Measurements from ENCODE around the gene PHEX.

Gene PHEX

DNA sequence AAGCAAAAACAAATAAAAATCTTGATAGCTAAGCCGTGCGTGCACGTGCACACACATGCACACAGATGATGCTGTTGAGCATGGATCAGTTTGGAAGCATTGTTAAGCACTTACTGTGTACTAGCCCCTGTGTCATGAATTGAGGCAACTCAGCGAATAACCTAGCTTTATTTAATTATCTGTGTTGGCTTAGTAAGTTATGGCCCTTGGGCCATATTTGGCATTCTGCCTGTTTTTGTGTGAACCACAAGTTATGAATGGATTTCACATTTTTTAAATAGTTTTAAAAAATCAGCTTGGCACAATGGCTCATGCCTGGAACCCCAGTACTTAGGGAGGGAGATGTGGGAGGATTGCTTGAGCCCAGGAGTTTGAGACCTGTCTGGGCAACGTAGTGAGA is 126.9 kb downstream of the PHEX start:
- DNase-seq, result no peak

DNA sequence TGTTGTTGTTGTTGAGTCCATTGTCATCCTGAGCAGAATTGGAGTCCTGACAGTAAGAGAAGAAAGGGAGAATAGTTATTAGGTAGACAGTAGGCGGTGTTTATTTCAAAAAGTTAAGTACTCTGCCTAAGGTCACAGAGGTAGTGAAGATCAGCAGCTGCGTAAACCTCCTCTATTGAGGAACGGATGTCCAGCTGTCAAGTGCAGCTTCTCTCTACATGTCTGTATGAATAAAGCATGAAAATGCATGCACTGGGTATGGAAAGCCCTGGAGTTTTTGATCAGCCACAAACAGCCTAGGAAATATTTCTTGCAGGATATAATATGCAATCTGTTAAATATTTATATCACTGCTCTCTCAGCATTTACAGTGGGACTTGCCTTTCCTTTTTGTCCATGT is 131.2 kb downstream of the PHEX start:
- no peak for DNase-seq

DNA sequence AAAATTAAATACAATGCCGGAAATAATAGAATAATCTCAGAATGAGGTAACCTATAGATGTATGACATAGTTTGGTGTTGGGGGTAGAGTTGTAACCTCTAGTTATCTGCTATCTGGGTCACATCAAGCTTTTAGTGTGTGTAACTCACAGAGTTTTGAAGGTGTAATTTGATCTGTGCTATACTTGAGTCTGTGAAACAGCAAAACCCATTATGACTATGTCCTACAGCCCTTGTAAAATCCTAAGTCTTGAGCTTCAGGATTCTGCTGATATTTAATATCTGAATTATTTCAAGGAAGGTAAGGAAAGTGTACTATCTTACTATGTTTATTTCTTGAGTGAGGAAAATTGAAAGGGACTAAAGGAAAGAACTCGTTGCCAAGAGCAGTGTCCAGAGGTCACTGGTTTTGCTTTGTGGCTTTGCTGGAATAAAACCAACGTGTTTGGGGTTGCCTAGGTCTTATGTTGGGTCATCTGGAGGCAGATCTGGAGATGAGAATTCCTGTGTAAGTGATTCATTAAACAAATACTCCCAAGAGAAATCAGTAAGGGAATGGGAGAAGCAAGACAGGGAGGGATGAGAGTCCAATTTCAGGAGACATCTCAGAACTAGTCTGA is 132.8 kb downstream of the PHEX start:
- DNase-seq, result no peak

GRCh38 chrX:22165732-22166457 is 133.8 kb downstream of the PHEX start:
- DNase-seq, result no peak

DNA sequence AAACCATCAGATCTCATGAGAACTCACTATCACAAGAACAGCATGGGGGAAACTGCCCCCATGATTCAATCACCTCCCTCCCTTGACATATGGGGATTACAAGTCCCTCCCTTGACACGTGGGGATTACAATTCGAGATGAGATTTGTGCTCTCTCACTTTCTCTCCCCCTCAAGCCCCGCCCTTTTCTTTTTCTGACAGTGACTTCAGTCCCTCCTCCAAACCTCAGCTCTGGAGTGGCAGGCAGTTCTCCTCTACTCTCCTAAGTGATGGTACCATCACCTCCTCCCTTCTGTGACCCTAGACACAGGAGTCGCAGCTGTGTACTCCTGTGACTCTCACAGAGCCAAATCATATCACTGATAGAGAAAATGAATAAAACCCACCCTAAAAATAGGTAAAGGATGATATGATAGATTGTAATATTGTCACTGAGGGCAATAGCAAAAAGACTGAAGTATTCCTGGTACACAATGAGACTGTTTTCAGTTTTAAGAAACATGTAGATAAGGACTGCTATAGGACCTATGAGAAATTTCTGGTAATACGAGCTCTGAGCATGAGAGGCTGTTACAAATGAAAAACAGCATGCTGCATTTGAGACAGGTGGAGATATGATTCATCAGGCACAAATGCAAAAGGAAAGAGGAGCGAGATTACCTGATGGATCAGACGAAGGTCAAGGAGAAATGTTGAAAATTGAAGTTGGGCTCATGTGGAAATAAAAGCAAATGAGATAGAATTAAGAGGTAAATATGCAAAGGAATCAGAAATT is 139.3 kb downstream of the PHEX start:
- DNase-seq, result no peak

- DNase-seq, result no peak
Observed at GRCh38 chrX:22173966-22174365, 141.8 kb downstream of the PHEX start.

GRCh38 chrX:22177950-22178515 is 145.9 kb downstream of the PHEX start:
- no peak for DNase-seq

- DNase-seq, result no peak
Observed at GRCh38 chrX:22184096-22184495, 152.0 kb downstream of the PHEX start.

DNA sequence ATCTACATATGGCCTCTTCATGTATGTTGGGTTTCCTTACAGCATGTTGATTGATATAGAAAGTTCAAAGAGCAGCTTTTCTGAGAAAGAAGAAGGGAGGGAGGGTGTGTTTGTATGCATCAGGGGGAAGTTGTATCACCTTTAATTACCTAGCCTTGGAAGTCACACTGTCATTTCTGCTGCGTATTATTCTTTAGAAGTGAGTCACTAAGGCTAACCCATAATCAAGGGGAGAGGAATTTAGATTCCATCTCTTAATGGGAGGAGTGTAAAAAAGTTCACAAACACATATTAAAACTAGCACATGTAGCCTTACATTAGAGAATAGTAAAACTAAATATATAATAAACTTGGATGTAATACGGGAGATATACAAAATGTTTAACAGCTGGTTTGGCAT is 154.0 kb downstream of the PHEX start:
- DNase-seq, result no peak

DNA sequence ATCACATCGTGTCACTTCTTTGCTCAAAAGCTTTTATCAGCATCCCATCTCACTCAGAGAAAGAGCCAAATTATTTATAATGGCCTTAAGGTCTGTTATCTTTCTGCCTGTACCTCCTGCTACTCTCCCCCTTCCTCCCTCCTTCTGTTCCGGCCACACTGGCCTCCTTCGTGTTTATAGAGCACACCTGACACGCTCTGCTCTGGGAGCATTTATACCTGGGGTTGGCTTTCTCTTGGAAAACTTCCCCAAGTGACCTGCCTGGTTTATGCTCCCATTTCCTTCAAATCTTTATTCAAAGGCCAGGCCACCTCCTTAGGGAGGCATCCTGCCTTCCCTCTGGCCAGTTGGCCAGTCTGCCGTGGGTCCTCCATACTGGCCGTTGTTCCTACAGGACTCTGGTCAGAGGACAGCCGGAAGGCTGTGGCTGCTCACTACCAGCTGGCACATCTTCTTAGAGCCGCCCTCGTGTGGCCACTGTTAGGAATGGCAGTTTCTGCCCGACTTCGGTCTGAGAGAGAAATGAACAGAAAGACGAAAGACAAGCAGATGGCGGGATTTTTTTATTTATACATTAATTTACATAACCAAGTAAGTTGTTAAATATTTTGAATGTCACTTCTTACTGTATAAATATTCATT is 160.4 kb downstream of the PHEX start:
- peak; percentile 33 to 39 for DNase-seq

DNA sequence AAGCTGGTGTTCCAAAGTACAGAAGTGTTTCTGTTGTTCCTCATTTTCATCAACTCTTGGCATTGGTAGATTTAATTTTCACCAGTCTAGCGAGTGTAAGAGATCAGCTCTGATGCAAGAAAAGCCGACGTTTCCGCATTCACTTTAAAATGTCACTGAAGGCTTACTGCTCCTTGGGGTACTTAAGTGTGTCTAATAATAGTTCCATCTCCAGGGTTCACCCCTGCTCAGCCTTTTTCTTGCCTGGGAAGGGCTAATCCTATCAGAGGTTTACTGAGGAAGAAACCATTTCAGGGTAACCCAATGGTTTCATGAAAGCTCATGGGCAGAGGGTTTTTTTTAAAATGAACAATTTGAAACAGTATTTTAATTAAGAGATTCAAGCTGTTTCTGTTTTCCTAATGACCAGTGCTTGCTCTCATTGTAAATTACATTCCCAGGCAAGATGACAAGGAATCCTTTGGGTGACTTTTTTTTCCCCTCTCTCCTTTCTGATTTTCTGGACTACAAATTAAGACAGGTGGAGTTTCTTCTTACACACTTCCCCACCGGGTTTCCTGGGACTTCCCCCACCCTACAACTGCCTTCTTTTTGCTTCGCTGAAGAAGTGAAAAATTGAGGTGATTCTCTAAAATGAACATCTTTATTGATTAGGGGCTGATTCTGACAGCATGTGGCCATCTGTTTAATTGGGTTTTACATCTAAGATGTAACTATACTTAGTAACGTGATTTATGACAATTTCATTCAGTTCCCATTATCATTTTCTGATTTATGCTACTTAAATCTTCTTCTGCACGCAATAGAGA is 161.9 kb downstream of the PHEX start:
- no peak for DNase-seq

DNA sequence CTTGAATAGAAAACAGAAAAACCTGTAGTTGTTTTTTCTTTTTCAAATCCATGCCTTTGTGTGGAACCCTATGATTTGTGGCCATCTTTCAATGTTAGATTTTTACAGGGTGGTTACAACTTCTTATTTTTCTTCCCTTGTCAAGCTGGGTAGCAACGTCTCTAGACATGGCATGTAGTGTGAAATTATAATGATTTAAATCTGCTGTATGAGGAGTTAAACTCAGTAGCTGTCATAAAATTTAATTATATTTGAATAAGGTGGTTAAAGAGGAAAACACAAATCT is 162.5 kb downstream of the PHEX start:
- no peak for DNase-seq

- no peak for DNase-seq
Observed at GRCh38 chrX:22196149-22196548, 164.0 kb downstream of the PHEX start.

- no peak for DNase-seq
Observed at GRCh38 chrX:22202251-22202650, 170.1 kb downstream of the PHEX start.

GRCh38 chrX:22203186-22203585 is 171.1 kb downstream of the PHEX start:
- no peak for DNase-seq

DNA sequence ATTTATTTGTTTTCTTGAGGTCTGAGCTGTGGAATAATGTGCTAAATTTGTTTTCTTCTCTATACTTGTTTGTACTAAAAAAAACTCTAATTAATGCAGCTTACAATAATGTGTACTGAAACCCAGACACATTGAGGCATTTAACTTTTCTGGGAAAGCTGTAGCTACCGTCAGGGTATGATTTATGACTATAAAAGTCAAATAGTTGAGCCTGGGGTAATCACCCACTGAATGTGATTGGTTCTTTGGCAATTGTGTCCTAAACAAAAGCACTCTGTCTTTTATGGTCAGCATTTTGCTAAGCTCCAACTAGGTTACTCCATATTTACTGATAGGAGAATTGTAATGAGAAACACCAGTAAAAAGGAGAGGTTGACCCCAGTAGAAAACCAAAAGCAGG is 174.7 kb downstream of the PHEX start:
- DNase-seq, result no peak

DNA sequence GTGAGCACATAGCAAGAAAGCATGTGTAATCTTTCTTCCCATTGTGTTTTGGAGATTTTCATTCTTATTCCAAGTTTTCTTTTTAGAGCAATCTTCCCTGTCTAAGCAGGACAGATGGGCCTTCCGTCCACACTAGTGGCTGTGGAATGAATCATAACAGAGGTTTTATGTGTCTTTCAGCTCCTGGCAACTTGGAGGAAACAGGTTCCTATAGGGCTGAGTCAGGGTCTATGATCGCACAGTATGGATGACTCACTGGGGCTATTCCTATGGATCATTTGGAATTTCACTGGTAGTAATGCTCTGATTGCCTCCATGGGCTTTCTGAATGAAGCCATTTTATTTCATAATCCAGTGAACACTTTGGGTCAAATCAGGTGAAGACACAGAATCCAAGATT is 188.8 kb downstream of the PHEX start:
- DNase-seq, result no peak

DNA sequence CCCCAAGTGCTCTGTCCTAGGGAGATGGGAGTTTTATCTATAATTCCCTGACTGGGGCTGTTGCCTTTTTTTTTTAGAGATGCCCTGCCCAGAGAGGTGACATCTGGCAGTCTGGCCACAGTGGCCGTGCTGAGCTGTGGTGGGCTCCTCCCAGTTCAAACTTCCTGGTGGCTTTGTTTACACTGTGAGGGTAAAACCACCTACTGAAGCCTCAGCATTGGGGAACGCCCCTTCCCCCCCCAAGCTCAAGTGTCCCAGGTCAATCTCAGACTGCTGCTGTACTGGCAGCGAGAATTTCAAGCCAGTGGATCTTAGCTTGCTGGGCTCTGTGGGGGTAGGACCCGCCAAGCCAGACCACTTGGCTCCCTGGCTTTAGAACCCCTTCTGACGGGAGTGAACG is 202.3 kb downstream of the PHEX start:
- no peak for DNase-seq

GRCh38 chrX:22237479-22237878 is 205.4 kb downstream of the PHEX start:
- no peak for DNase-seq

GRCh38 chrX:22246620-22247019 is 214.5 kb downstream of the PHEX start:
- DNase-seq, result no peak

DNA sequence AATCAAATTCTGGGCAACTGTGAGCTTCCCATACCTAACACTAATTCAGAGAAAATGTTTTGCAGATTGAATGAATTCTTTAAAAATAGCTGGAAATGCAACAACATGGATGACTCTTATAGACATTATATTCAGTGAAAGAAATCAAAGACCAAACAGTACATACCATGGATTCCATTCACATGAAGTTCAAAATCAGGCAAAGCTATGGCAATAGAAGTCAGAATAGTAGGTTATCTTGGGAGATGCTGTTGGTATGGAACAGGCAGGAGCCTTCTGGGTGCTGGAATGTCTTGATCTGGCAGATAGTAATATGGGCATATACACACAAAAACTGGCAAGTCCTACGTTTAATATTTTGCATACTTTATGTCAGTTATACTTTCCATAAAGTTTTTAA is 215.0 kb downstream of the PHEX start:
- DNase-seq, result no peak

DNA sequence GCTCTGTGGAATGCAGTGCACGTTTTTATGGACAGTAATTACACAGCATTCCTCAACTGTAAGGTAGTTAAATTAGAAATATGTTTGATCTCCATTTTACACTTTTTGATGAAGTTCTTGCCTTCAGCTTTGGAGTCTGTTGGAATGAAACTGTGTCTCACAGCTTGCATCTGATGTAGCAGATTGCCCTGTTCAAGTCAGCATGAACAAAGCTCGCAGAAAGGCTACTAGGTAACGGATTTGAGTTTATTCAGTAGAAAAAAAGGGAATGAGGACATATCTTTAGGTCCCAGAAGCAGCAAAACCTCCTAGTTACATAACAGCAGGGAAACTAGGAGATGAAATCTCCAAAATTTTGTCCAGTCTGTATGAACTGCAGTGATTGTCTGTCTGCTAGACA is 216.3 kb downstream of the PHEX start:
- no peak for DNase-seq

DNA sequence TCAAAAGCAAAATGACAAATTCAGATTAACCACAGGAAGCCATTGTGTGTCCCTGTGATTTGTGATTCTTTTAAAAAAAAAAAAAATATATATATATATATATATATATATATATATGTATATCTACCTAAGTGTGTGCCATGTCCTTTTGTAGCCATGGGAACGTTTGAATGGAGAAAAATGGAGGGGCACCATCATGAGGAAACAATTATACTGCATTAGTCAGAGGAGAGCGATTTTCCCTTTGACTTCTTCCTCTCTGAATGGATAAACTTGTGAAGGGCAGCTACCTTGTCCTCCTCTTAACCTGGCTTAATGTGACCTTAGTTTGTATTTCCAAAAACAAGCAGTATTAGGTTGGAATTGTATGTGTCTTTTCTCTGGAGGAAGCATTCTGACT is 217.2 kb downstream of the PHEX start:
- DNase-seq, result no peak

Measured in Kasumi-1 (cell line).